ENCODE measurements around the gene PCNX4.

- TF ChIP-seq, protein P1, sequence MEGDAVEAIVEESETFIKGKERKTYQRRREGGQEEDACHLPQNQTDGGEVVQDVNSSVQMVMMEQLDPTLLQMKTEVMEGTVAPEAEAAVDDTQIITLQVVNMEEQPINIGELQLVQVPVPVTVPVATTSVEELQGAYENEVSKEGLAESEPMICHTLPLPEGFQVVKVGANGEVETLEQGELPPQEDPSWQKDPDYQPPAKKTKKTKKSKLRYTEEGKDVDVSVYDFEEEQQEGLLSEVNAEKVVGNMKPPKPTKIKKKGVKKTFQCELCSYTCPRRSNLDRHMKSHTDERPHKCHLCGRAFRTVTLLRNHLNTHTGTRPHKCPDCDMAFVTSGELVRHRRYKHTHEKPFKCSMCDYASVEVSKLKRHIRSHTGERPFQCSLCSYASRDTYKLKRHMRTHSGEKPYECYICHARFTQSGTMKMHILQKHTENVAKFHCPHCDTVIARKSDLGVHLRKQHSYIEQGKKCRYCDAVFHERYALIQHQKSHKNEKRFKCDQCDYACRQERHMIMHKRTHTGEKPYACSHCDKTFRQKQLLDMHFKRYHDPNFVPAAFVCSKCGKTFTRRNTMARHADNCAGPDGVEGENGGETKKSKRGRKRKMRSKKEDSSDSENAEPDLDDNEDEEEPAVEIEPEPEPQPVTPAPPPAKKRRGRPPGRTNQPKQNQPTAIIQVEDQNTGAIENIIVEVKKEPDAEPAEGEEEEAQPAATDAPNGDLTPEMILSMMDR (conservative IDR thresholded peaks at IDR 0.05) = no peak
- TF ChIP-seq EZH2 (IDR thresholded peaks at IDR 0.05; ENCODE audit: low read depth) = no peak
These were observed 3.5 kb downstream of the PCNX4 start for GRCh38 chr14:60095231-60095630.

Measured in PC-9 (cell line).